H7 (cell line): ENCODE measurements around the gene C3orf20. TPM values are rescaled to one million over a fixed set of nuclear protein-coding genes. Genes with fewer than 3 reads are reported as not detected.
A peak's percentile ranks its signal among the peaks of the same experiment; 100 is the strongest.
"Not testable (repeated sequence)": the region's sequence is repeated elsewhere in the genome, so short reads cannot be mapped to it uniquely, and the experiment has no call there.

Experiments
- DNase-seq: peaks from one replicate; pipeline ENCODE4 v3.0.0; 2012
- H3K27me3 ChIP-seq: 2 replicates; pipeline ENCODE4 v1.6.0; 2011; ENCODE audit warnings: mild to moderate bottlenecking, low read length; ENCODE audit not compliant: control insufficient read depth, insufficient read depth
- H3K36me3 ChIP-seq: replicated peaks from 2 replicates; pipeline ENCODE4 v1.5.1; 2011; ENCODE audit warnings: low read length; ENCODE audit not compliant: control insufficient read depth, insufficient read depth
- H3K4me3 ChIP-seq: 2 replicates; pipeline ENCODE4 v1.5.1; 2011; ENCODE audit warnings: low read depth, mild to moderate bottlenecking, control low read depth, low read length, moderate library complexity; ENCODE audit not compliant: insufficient read depth
- total RNA-seq: library from RNA; depleted of rRNA; stranded (reverse); fragments of >200 nt; shearing (Covaris generic); gene quantifications from 2 replicates; pipeline ENCODE4 v1.2.3, GENCODE V29; 2014

The C3orf20 gene
- total RNA-seq, 1 experiment from 2014 or later = 0.07 TPM

- Histone ChIP-seq H3K36me3 (no peaks in the 10 kb centered on the region), H3K4me3 (no peak overlapping the region), H3K27me3 (no peaks in the 10 kb centered on the region)
- no peak for DNase-seq
Measured at GRCh38 chr3:14641346-14641745, 33.6 kb upstream of the C3orf20 start.

- Histone ChIP-seq H3K4me3 (no peak overlapping the region), H3K36me3 (no peaks in the 10 kb centered on the region), H3K27me3 (no peaks in the 10 kb centered on the region)
- DNase-seq = no peak
Measured at GRCh38 chr3:14645453-14645852, 29.5 kb upstream of the C3orf20 start.

DNA sequence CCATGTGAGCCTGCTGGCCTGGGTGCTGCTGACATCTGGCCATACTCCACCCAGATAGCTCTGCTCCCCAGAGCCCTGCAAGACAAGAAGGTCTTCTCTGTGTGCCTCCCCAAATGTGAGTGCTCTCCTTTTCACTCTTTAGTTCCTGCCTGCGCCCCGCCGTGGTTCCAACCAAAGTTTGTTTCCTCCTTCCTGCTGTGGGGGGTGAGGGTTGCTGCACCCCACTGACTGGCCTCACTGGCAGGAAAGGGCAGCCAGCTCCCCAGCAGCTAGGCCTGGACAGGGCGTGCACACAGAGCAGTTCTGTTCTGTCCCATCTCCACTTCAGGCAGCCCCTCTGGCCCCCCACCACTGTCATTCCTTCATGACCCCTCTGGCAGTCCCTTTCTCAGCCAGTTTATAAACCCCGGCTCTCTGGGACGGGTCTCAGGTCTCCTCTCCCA is 28.8 kb upstream of the C3orf20 start:
- H3K36me3 ChIP-seq = no peaks in the 10 kb centered on the region
- H3K27me3 ChIP-seq = no peaks in the 10 kb centered on the region
- no peak for DNase-seq
- no peak overlapping the region for H3K4me3 ChIP-seq

DNA sequence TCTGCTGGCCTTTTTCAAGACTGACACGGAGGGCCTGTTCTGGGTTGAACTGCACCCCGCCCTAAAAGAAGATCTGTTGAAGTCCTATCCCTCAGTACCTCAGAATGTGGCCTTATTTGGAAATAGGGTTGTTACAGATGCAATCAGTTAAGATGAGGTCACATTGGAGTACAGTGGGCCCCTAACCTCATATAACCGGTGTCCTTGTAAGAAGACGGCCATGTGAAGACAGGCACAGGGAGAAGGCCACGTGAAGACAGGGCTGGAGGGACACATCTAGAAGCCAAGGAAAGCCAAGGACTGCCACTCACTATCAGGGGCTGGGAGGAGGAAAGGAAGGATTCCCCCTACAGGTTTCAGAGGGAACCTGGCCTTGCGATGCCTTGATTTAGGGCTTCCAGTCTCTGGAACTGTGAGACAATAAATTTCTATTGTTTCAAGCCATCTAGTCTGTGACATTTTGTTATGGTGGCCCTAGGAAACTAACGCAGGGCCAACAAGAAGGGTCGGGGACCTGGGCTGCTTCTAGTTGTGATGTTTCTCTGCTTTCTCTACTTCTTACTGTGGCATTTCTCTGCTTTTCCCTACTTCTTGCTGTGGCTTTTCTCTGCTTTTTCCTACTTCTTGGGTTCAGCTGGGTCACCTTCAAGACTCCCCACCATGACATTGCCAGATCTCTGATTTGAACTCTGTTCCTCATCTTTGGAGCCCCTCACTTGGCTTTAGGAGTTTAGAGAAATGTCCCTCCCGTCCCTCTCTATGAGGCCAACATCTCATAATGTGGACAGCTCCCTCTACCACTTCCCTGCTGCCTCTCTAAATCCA is 28.1 kb upstream of the C3orf20 start:
- Histone ChIP-seq H3K4me3 (no peak overlapping the region), H3K36me3 (no peaks in the 10 kb centered on the region), H3K27me3 (no peaks in the 10 kb centered on the region)
- peak; percentile 62 for DNase-seq

DNA sequence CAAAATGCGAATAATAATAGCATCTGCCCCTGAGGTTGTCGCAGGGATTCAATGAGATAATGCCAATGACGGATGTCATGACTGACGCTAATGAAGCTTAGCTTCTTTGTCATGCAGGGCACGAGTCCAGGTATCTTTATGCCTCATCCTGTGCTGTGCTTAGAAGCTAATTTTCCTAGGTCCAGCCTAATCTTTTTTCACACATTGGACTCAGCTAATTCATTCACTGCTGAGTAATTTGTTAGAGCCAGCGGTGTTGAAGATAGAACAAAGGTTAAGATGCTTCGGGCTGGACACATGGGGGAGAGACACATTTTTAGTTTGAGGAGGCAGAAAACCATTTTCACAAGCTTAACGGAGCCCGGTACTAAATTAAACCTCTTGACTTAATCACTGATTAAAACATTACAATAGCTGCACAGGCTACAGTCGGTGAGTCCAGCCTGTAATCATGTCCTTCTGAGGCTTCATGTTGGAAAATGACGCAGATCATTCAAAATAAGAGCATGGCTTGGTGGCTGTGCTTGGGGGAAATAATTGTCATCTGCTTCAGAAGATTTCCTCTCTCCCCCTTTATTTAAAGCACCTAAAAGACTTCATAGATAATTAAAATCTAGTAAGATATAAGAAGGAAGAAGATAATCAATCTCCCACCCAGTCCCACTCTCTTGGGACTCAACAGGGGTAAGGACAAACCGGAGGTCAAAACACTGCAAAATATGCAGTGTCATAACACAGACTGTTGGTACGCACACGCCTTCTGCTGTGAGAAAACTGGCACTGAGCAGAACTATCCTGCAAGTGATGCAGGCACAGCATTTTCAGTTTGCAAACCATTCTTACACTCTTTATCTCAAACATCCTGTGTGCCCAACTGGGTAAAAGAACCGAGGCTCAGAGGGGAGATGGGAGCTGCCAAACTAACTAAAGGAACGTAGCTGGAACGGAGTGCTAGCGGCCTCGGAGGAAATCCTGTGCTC is 26.7 kb upstream of the C3orf20 start:
- no peaks in the 10 kb centered on the region for H3K27me3 ChIP-seq
- no peak for DNase-seq
- H3K4me3 ChIP-seq = no peak overlapping the region
- H3K36me3 ChIP-seq = no peaks in the 10 kb centered on the region

- no peak overlapping the region for H3K4me3 ChIP-seq
- H3K27me3 ChIP-seq = no peaks in the 10 kb centered on the region
- H3K36me3 ChIP-seq = no peaks in the 10 kb centered on the region; the same call in 1 of the 2 replicates
- DNase-seq = no peak
Measured at GRCh38 chr3:14649466-14649865, 25.5 kb upstream of the C3orf20 start.

DNA sequence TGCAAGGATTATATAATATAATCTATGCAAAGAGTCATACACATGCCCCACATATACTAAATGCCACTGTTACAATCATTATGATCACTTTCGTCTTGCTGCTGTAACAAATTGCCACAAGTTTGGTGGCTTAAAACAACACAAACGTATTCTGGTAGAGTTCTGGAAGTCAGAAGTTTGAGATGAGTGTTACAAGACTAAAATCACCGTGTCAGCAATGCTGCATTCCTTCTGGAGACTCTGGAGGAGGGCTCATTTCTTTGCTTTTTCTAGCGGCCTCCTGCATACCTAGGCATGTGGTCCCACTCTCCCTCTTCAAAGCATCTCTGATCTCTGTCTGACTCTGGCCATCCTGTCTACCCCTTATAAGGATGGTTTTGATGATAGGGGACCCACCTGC is 24.7 kb upstream of the C3orf20 start:
- H3K4me3 ChIP-seq = no peak overlapping the region
- no peaks in the 10 kb centered on the region for H3K27me3 ChIP-seq
- peaks cover 2% of the 10 kb centered on the region for H3K36me3 ChIP-seq
- DNase-seq = no peak

DNA sequence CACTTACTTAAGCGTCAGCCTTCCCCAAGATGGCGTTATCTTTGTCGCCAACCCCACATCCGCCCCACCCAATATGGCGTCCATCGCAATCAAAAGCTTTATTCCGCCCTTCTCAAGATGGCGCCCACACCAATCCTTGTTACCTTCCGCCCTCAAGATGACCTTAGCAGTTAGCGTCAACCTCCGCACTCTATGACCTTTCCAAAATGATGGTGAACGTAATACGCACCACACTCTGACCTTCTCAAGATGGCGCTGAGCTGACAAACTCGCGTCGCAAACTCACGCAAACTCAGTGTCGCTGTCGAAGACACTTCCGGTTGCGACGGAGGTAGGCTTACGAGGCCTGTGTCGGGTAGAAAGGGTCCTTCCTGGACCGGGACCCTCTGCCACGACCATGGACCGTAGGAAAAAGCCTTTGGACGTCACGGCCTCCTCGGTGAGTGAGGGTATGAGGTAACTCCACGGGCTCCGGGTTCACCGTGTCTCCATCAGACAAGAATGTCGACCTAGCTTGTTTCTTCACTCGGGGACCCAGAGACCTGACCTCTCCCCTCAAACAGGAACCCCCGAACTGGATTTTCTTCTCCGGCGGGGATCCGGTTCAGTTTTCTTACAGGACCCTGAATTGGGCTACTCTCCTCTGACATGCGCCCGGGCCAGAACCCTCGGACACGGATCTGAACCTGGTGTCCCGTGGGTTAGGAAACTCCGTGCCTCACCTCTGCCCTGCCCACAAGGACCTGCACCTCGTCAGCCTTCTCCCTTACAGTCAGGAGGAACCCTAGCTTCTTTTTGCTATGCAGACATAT is 23.3 kb upstream of the C3orf20 start, which contains the start of gene CCDC174:
TSS of gene CCDC174 (plus strand) at position 323 of the 812 bp plus-strand sequence. CDS start at position 398, 75 bp downstream.
- peak; percentile 85 for DNase-seq
- Histone ChIP-seq H3K4me3 (peak within 1 kb of the TSS; percentile 94), H3K36me3 (peaks cover 8% of the 10 kb centered on the region), H3K27me3 (no peaks in the 10 kb centered on the region)

- H3K27me3 ChIP-seq, DNase-seq: not testable (repeated sequence)
- peak overlapping the region; percentile 94 for H3K4me3 ChIP-seq
- peaks cover 10% of the 10 kb centered on the region for H3K36me3 ChIP-seq
Measured at GRCh38 chr3:14652360-14652907, 22.5 kb upstream of the C3orf20 start.

DNA sequence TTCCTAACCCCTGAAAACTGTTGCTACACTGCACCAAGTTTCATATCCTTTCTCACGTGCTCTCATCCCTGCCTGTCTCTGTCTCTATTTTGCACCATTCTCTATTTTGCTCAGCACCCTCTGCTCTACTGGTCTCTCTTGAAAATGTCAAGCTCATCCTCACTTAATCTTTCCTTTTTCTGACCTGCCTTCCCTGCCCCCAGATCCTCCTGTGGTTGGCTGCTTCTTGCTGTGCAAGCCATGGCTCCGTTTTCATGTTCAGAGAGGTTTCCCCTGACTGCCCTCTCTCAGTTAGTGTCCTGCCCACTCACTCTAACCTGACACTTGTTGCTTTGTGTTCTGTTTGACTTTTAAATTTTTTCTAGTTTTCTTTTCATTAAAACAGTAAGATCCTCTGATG is 17.4 kb upstream of the C3orf20 start:
- no peak for DNase-seq
- Histone ChIP-seq H3K36me3 (peaks cover 37% of the 10 kb centered on the region), H3K4me3 (no peak overlapping the region), H3K27me3 (no peaks in the 10 kb centered on the region)

DNA sequence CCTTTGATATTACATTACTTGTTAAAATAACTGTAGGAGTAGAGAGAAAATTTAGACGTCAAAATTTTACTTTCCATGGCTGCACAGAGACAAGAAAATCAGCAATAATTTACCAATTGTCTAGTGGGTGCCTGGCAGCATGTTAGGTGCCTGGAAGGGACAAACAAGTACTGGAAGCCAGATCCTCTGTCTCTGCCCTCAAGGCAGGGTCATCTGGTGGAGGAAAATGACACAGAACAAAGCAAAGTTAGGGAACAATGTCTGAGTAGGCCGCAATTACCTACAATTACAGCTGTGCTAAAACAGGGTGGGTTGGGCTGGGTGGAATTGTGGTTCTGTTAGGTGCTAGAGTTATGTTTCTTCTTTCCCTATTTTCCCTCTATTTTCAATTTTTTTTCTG is 16.0 kb upstream of the C3orf20 start:
- Histone ChIP-seq H3K4me3 (no peak overlapping the region), H3K36me3 (peaks cover 44% of the 10 kb centered on the region), H3K27me3 (no peaks in the 10 kb centered on the region)
- DNase-seq = no peak

GRCh38 chr3:14660942-14661341 is 14.0 kb upstream of the C3orf20 start:
- no peak for DNase-seq
- peaks cover 48% of the 10 kb centered on the region for H3K36me3 ChIP-seq
- no peaks in the 10 kb centered on the region for H3K27me3 ChIP-seq
- no peak overlapping the region for H3K4me3 ChIP-seq

DNA sequence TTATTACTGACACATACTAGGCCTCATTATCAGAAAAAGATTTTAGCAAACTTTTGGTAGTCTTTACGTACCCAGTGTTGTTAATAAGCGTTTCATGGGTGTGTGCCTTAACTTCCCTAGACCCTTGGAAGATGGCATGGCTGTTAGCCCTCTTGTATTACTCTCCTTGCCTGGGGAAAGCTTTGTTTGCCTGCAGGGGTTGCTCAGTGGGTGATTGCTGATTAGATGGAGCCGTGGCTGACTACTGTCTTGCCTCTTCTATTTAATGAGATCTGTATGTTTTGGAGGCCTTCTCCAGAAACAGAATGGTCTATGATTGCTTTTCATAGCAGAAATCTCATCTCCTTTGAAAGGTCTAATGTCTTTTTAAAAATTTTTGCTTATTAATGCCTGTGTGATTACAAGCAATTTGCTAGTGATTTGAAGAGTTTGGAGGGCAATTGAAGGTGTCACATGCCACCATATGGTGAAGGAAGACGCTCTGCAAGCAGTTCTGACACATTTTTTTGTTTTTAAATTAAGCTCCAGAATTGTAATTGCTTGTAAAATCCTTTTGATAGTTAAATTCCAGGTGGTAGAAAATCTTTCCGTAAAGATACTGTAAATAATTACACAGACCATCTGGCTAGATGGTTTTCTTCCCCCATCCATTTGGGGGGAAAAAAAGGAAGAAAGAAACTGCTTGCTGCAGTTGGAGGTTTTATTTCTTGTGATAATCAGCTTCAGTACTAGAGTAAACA is 11.4 kb upstream of the C3orf20 start:
- Histone ChIP-seq H3K4me3 (no peak overlapping the region), H3K27me3 (no peaks in the 10 kb centered on the region), H3K36me3 (peaks cover 45% of the 10 kb centered on the region)
- no peak for DNase-seq
